ENCODE results near the gene SPATA46. TPM values are rescaled to one million over a fixed set of nuclear protein-coding genes. Genes with fewer than 3 reads are reported as not detected.

SPATA46 gene
- total and polyA plus RNA-seq, 2 of the 8 experiments (the other 6 are each of a cell fraction or from before 2014, with no cell fraction given) = not detected

DNA sequence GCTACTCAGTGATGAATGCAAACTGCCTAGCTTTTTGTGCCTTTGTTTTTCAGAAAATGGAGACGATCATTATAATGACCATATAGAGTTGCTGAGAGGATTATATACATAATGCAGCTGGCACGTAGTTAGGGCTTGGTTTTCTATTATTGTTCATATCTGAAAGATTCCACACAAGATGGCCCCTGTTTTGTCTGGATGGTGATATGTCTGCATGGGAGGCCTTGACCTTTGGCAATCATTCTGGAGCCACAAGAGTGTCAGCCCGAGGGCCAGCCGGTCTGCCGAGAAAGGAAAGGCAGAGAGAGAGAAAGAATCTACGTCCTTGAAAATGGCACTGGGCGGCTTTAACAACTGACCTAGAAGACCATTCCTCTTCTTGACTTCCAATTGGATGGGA lies 41.0 kb upstream of the SPATA46 start (continued):
- TF ChIP-seq TCF12 (IDR thresholded peaks at IDR 0.05; ENCODE audit: low read depth, low read length) = no peak
